Gastrocnemius medialis (tissue), 4 donors: ENCODE measurements around the gene SPRYD4. TPM values are rescaled to one million over a fixed set of nuclear protein-coding genes. Genes with fewer than 3 reads are reported as not detected.
"Not testable (repeated sequence)": the region's sequence is repeated elsewhere in the genome, so short reads cannot be mapped to it uniquely, and the experiment has no call there.

ENCODE experiments used
- ATAC-seq, 2 donors: fragments of 150-250 bp; one replicate each; pipeline ENCODE4 v1.9.1; 2016
- DNase-seq, 2 donors: peaks; one replicate each; pipeline ENCODE4 v3.0.0-alpha.2; 2019
- H3K27ac ChIP-seq, 4 donors: fragments of 200-600 bp; sonication (generic); 1 replicate in 1 of 4; 2 replicates in 3 of 4; pipeline ENCODE4 v1.5.1; 2016 to 2018; ENCODE audit warnings: mild to moderate bottlenecking in 2 of 4, moderate library complexity in 1 of 4
- H3K27me3 ChIP-seq, 3 donors: fragments of 200-600 bp; sonication (generic) in 2 of 3; 1 replicate in 1 of 3; 2 replicates in 2 of 3; pipeline versions ENCODE4 v1.5.1 to v1.6.0; 2016 to 2019; ENCODE audit warnings: mild to moderate bottlenecking in 1 of 3, moderate library complexity in 1 of 3
- H3K36me3 ChIP-seq, 2 donors: fragments of 200-600 bp; sonication (generic) in 1 of 2; one replicate each; pipeline ENCODE4 v1.5.1; 2017 to 2018
- H3K4me1 ChIP-seq, 2 donors: fragments of 200-600 bp; sonication (generic) in 1 of 2; one replicate each; pipeline ENCODE4 v1.5.1; 2016 to 2017; ENCODE audit warnings: mild to moderate bottlenecking in 2 of 2
- H3K4me3 ChIP-seq, 4 donors: fragments of 200-600 bp; sonication (generic) in 3 of 4; 1 replicate in 1 of 4; 2 replicates in 3 of 4; pipeline ENCODE4 v1.5.1; 2016 to 2019; ENCODE audit warnings: mild to moderate bottlenecking in 2 of 4
- H3K9me3 ChIP-seq, 3 donors: fragments of 200-600 bp; sonication (generic) in 2 of 3; 1 replicate in 1 of 3; 2 replicates in 2 of 3; pipeline ENCODE4 v1.5.1; 2016 to 2019
- POLR2A ChIP-seq, 2 donors: fragments of 450-650 bp; IDR thresholded peaks; one replicate each; pipeline ENCODE4 v1.6.1; 2017; ENCODE audit warnings: antibody characterized with exemption in 2 of 2, mild to moderate bottlenecking in 2 of 2, moderate library complexity in 2 of 2
- in situ Hi-C, 4 donors: fragments of 200-750 bp; cut with MboI; loops; one replicate each; pipeline versions ENCODE4 v1.15.0 to v1.8.0; 2017; ENCODE audit warnings: low sequenced_read_pairs in 4 of 4
- intact Hi-C: fragments of 100-400 bp; cut with DNase I; formaldehyde crosslinking; loops from one replicate; pipeline ENCODE4 v1.15.1; 2023; ENCODE audit warnings: low total_unique reads
- total RNA-seq, 4 donors: library from RNA; depleted of rRNA; stranded (reverse); fragments of >200 nt; gene quantifications; one replicate each; pipeline versions ENCODE4 v1.1.0 to v1.2.3, GENCODE V29; 2016
- TF ChIP-seq, protein P1 (sequence below), 5 experiments: fragments of 450-650 bp in 3 of 5; fragments of 200-600 bp in 2 of 5; sonication (generic) in 2 of 5; IDR thresholded peaks in 4 of 5; conservative IDR thresholded peaks in 1 of 5; 1 replicate in 4 of 5; 2 replicates in 1 of 5; pipeline ENCODE4 v1.5.1; 2016 to 2019; ENCODE audit warnings: antibody characterized with exemption in 5 of 5, mild to moderate bottlenecking in 3 of 5, moderate library complexity in 3 of 5

SPRYD4 gene
- total RNA-seq, 4 donors from 2014 or later = 1.6 to 4.7 (median 2.9) TPM

DNA sequence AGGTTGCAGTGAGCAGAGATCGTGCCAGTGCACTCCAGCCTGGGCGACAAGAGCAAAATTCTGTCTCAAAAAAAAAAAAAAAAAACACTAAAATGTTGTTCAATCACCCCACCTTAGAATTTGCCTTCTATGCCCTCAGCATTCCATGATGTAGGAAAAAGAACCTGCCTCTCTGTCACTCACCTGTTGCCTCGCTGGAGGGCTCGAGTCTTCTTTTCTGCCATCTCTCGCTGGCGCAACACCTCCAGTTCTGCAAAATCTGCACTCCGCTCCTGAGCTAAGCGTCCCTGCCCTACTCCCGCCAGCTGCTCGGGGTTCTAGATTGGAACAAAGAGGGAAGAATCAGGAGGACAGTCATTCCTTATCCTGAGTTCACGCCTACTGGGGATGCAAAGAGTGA lies 37.1 kb upstream of the SPRYD4 start:
- Histone ChIP-seq H3K27ac (no peak overlapping the region), H3K4me3 (no peak overlapping the region), H3K4me1 (no peaks in the 10 kb centered on the region), H3K27me3 (no peaks in the 10 kb centered on the region), H3K9me3 (no peaks in the 10 kb centered on the region), H3K36me3 (no peaks in the 10 kb centered on the region)
- DNase-seq = no peak
- TF ChIP-seq POLR2A (IDR thresholded peaks at IDR 0.05) = no peak
- TF ChIP-seq, protein P1, sequence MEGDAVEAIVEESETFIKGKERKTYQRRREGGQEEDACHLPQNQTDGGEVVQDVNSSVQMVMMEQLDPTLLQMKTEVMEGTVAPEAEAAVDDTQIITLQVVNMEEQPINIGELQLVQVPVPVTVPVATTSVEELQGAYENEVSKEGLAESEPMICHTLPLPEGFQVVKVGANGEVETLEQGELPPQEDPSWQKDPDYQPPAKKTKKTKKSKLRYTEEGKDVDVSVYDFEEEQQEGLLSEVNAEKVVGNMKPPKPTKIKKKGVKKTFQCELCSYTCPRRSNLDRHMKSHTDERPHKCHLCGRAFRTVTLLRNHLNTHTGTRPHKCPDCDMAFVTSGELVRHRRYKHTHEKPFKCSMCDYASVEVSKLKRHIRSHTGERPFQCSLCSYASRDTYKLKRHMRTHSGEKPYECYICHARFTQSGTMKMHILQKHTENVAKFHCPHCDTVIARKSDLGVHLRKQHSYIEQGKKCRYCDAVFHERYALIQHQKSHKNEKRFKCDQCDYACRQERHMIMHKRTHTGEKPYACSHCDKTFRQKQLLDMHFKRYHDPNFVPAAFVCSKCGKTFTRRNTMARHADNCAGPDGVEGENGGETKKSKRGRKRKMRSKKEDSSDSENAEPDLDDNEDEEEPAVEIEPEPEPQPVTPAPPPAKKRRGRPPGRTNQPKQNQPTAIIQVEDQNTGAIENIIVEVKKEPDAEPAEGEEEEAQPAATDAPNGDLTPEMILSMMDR (IDR thresholded peaks at IDR 0.05 in 4 of 5, conservative IDR thresholded peaks at IDR 0.05 in 1 of 5) = no peak
- in situ Hi-C loops = no loop called here
- no peak for ATAC-seq
- intact Hi-C loops = no loop called here

DNA sequence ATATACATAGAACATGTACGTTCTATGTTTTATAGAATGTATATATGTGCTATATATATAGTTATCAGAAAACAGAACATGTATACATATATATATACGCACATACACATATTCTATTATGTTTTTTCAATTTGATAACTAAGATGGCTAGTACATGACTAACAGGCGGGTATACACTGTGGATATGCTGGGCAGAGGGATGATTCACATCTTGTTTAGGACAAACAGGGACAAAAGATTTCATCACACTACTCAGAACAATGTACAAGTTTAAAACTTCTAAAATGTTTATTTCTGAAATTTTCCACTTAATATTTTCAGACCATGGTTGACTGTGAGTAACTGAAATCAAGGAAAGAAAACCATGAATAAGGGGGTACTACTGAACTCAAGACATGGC lies 36.5 kb upstream of the SPRYD4 start:
- H3K9me3 ChIP-seq = no peaks in the 10 kb centered on the region
- H3K4me3 ChIP-seq = no peak overlapping the region
- in situ Hi-C loops = no loop called here
- no peak overlapping the region for H3K27ac ChIP-seq
- intact Hi-C loops = no loop called here
- no peak for DNase-seq
- ATAC-seq = no peak
- no peaks in the 10 kb centered on the region for H3K27me3 ChIP-seq
- no peak for TF ChIP-seq POLR2A (IDR thresholded peaks at IDR 0.05)
- TF ChIP-seq, protein P1 (IDR thresholded peaks at IDR 0.05 in 4 of 5, conservative IDR thresholded peaks at IDR 0.05 in 1 of 5) = no peak
- no peaks in the 10 kb centered on the region for H3K4me1 ChIP-seq
- H3K36me3 ChIP-seq = no peaks in the 10 kb centered on the region

DNA sequence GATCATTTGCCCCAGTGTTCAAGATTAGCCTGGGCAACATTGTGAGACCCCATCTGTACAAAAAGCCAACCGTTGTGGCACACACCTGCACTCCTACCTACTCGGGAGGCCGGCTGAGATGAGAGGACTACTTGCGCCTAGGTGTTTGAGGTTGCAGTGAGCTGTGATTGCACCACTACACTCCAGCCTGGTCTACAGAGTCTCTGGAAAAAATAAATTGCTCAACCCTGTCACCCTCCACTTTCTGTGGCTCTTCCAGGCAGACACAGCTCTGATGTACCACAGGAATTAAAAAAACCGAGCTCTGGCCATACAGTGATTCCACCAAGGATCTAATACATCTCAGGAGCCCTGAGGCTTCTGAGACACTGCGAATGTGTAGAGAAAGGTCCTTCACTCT lies 33.5 kb upstream of the SPRYD4 start:
- intact Hi-C loops (no loop called here), in situ Hi-C loops (no loop called here)
- Histone ChIP-seq H3K27me3 (no peaks in the 10 kb centered on the region), H3K4me1 (no peaks in the 10 kb centered on the region), H3K4me3 (no peak overlapping the region), H3K9me3 (no peaks in the 10 kb centered on the region), H3K27ac (no peak overlapping the region), H3K36me3 (no peaks in the 10 kb centered on the region)
- DNase-seq (no peak), ATAC-seq (no peak)
- TF ChIP-seq POLR2A (IDR thresholded peaks at IDR 0.05) = no peak

- TF ChIP-seq, protein P1 (IDR thresholded peaks at IDR 0.05 in 4 of 5, conservative IDR thresholded peaks at IDR 0.05 in 1 of 5) = no peak
- no peak for TF ChIP-seq POLR2A (IDR thresholded peaks at IDR 0.05)
- DNase-seq (no peak), ATAC-seq (no peak)
- H3K27me3 ChIP-seq = no peaks in the 10 kb centered on the region
- in situ Hi-C loops (no loop called here), intact Hi-C loops (no loop called here)
- no peak overlapping the region for H3K4me3 ChIP-seq
- no peaks in the 10 kb centered on the region for H3K36me3 ChIP-seq
- no peaks in the 10 kb centered on the region for H3K9me3 ChIP-seq
- H3K4me1 ChIP-seq = no peaks in the 10 kb centered on the region
- no peak overlapping the region for H3K27ac ChIP-seq
These were observed 30.8 kb upstream of the SPRYD4 start for GRCh38 chr12:56437430-56438176.

DNA sequence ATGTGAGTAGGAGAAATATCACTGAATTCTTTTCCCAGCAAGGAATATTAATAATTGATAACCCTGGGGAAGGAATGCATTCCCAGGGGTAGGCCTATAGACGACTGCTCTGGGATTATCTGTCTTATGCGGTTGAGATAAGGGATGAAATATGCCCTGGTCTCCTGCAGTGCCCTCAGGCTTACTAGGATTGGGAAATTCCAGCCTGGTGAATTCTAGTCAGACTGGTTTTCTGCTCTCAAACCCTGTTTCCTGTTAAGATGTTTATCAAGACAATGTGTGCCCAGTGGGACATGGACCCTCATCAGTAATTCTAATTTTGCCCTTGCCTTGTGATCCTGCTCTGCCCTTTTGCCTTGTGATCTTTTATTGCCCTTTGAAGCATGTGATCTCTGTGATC lies 25.2 kb upstream of the SPRYD4 start:
- H3K4me1 ChIP-seq, H3K36me3 ChIP-seq, H3K9me3 ChIP-seq, DNase-seq, in situ Hi-C loops, H3K27me3 ChIP-seq, H3K27ac ChIP-seq, intact Hi-C loops, ATAC-seq, H3K4me3 ChIP-seq: not testable (repeated sequence)
